ENCODE data around the gene THRSP. TPM values are rescaled to one million over a fixed set of nuclear protein-coding genes. Genes with fewer than 3 reads are reported as not detected.
"Not testable (repeated sequence)": the region's sequence is repeated elsewhere in the genome, so short reads cannot be mapped to it uniquely, and the experiment has no call there.

Gene THRSP
- not detected in 2 replicates for total RNA-seq (2022)
- Bru-seq, nascent RNA: not detected
- percentile 23 among the genes with signal in this experiment for BruChase-seq, experiment 1, labeled RNA remaining after a 6-hour chase
- BruChase-seq, experiment 2, labeled RNA remaining after a 2-hour chase: percentile 9 among the genes with signal in this experiment
- long read RNA-seq: 0 reads

GRCh38 chr11:78063440-78064181 lies at the start of gene THRSP:
Gene THRSP, plus strand, starts transcription at chr11:78063861. Its CDS starts 21 bp downstream, at chr11:78063882.
- Mint-ChIP-seq H3K4me1 (ENCODE audit: insufficient read depth, unreplicated experiment) (peaks cover 5% of the 10 kb centered on the region), H3K27me3 (ENCODE audit: insufficient read depth, unreplicated experiment) (no peaks in the 10 kb centered on the region), H3K27ac (ENCODE audit: low read depth, unreplicated experiment) (no peak within 1 kb of the TSS), H3K36me3 (ENCODE audit: insufficient read depth, unreplicated experiment) (peaks cover 22% of the 10 kb centered on the region), H3K9me3 (ENCODE audit: unreplicated experiment) (no peaks in the 10 kb centered on the region), H3K4me3 (ENCODE audit: unreplicated experiment) (no peak within 1 kb of the TSS)
- no TSS peak for BruUV-seq (replicated peaks)
- ChIA-PET POLR2A (interaction anchor here (0.6 to 1.0 kb wide), 2 partner anchors 16 to 32 kb away, joined by 3 read pairs; no protein-coding TSS in a partner anchor), CTCF (interaction anchor here (0.6 to 1.3 kb wide), 2 partner anchors 18 to 19 kb away, joined by 3 read pairs; no protein-coding TSS in a partner anchor)
- no peak for DNase-seq (ENCODE audit: unreplicated experiment)
- no peak for TF ChIP-seq CTCF (IDR thresholded peaks at IDR 0.05; ENCODE audit: unreplicated experiment)
- intact Hi-C loops (cut with micrococcal nuclease): no loop called here

- intact Hi-C loops (cut with micrococcal nuclease); H3K27ac Mint-ChIP-seq (ENCODE audit: low read depth, unreplicated experiment); H3K27me3 Mint-ChIP-seq (ENCODE audit: insufficient read depth, unreplicated experiment); POLR2A ChIA-PET; H3K4me3 Mint-ChIP-seq (ENCODE audit: unreplicated experiment); H3K36me3 Mint-ChIP-seq (ENCODE audit: insufficient read depth, unreplicated experiment); DNase-seq (ENCODE audit: unreplicated experiment); H3K9me3 Mint-ChIP-seq (ENCODE audit: unreplicated experiment); H3K4me1 Mint-ChIP-seq (ENCODE audit: insufficient read depth, unreplicated experiment); BruUV-seq (replicated peaks): not testable (repeated sequence)
- CTCF ChIA-PET: interaction anchor here (0.7 to 2.4 kb wide), 3 partner anchors 16 to 32 kb away, joined by 3 to 11 read pairs (median 3); no protein-coding TSS in a partner anchor
Observed at GRCh38 chr11:78014937-78015520, 48.6 kb upstream of the THRSP start.

GRCh38 chr11:78015878-78016277 lies 47.8 kb upstream of the THRSP start:
- Mint-ChIP-seq H3K36me3 (ENCODE audit: insufficient read depth, unreplicated experiment) (no peaks in the 10 kb centered on the region), H3K4me1 (ENCODE audit: insufficient read depth, unreplicated experiment) (peaks cover 11% of the 10 kb centered on the region), H3K9me3 (ENCODE audit: unreplicated experiment) (no peaks in the 10 kb centered on the region), H3K27ac (ENCODE audit: low read depth, unreplicated experiment) (no peak overlapping the region), H3K4me3 (ENCODE audit: unreplicated experiment) (no peak overlapping the region), H3K27me3 (ENCODE audit: insufficient read depth, unreplicated experiment) (no peaks in the 10 kb centered on the region)
- intact Hi-C loops (cut with micrococcal nuclease): no loop called here
- CTCF ChIA-PET: interaction anchor here (0.6 to 2.4 kb wide), 2 partner anchors 17 to 196 kb away, joined by 3 to 11 read pairs; no protein-coding TSS in a partner anchor
- DNase-seq (ENCODE audit: unreplicated experiment): no peak
- no TSS peak for BruUV-seq (replicated peaks)
- no peak for TF ChIP-seq CTCF (IDR thresholded peaks at IDR 0.05; ENCODE audit: unreplicated experiment)
- POLR2A ChIA-PET: interaction anchor here (0.6 kb wide), 1 partner anchor 196 kb away, joined by 3 read pairs; no protein-coding TSS in a partner anchor

GRCh38 chr11:78019808-78020207 lies 43.9 kb upstream of the THRSP start:
- Mint-ChIP-seq H3K4me1 (ENCODE audit: insufficient read depth, unreplicated experiment) (peaks cover 25% of the 10 kb centered on the region), H3K27ac (ENCODE audit: low read depth, unreplicated experiment) (no peak overlapping the region), H3K9me3 (ENCODE audit: unreplicated experiment) (no peaks in the 10 kb centered on the region), H3K36me3 (ENCODE audit: insufficient read depth, unreplicated experiment) (no peaks in the 10 kb centered on the region), H3K27me3 (ENCODE audit: insufficient read depth, unreplicated experiment) (no peaks in the 10 kb centered on the region), H3K4me3 (ENCODE audit: unreplicated experiment) (no peak overlapping the region)
- intact Hi-C loops (cut with micrococcal nuclease): no loop called here
- ChIA-PET CTCF (interaction anchor here (3.0 kb wide), 1 partner anchor 27 kb away, joined by 18 read pairs; no protein-coding TSS in a partner anchor), POLR2A (interaction anchor here (0.9 kb wide), 1 partner anchor 10 kb away, joined by 3 read pairs; no protein-coding TSS in a partner anchor)
- TF ChIP-seq CTCF (IDR thresholded peaks at IDR 0.05; ENCODE audit: unreplicated experiment): no peak
- DNase-seq (ENCODE audit: unreplicated experiment): peak; percentile 48
- BruUV-seq (replicated peaks): no TSS peak

Data from MCF 10A (cell line).